SK-N-MC (cell line): ENCODE measurements around the gene CAST.

ENCODE experiments used
- DNase-seq: peaks from one replicate; pipeline ENCODE4 v3.0.0-alpha.2; 2011; ENCODE audit warnings: low read depth, low spot score
- H3K27ac ChIP-seq: fragments of 200-600 bp; sonication (generic); 2 replicates; pipeline ENCODE4 v1.5.1; 2016; ENCODE audit warnings: mixed run types
- H3K36me3 ChIP-seq: fragments of 200-600 bp; sonication (generic); 2 replicates; pipeline ENCODE4 v1.6.1; 2017; ENCODE audit warnings: antibody characterized with exemption, low read length, mixed read lengths; ENCODE audit not compliant: insufficient read depth
- H3K4me3 ChIP-seq: fragments of 200-600 bp; sonication (generic); 2 replicates; pipeline ENCODE4 v1.5.1; 2016
- H3K9ac ChIP-seq: fragments of 200-600 bp; sonication (generic); 2 replicates; pipeline ENCODE4 v1.8.0; 2017; ENCODE audit warnings: mixed run types, mixed read lengths; ENCODE audit not compliant: insufficient read length
- H3K9me3 ChIP-seq: fragments of 200-600 bp; sonication (generic); 2 replicates; pipeline ENCODE4 v1.6.1; 2017; ENCODE audit warnings: low read depth, mild to moderate bottlenecking, antibody characterized with exemption, low read length, moderate library complexity, mixed read lengths
- EZH2 ChIP-seq: fragments of 200-600 bp; sonication (generic); IDR thresholded peaks from one replicate; pipeline ENCODE4 v1.6.1; 2017; ENCODE audit warnings: antibody characterized with exemption
- FOXP2 ChIP-seq: optimal IDR thresholded peaks from 2 replicates; pipeline ENCODE3; 2011; ENCODE audit warnings: mild to moderate bottlenecking, moderate library complexity; ENCODE audit not compliant: insufficient read depth; ENCODE audit errors: extremely low read length, control extremely low read depth
- POLR2AphosphoS5 ChIP-seq: IDR thresholded peaks from 2 replicates; pipeline ENCODE4 v1.6.1; 2012; ENCODE audit warnings: mild to moderate bottlenecking, low read depth, low read length, borderline replicate concordance

Gene CAST

DNA sequence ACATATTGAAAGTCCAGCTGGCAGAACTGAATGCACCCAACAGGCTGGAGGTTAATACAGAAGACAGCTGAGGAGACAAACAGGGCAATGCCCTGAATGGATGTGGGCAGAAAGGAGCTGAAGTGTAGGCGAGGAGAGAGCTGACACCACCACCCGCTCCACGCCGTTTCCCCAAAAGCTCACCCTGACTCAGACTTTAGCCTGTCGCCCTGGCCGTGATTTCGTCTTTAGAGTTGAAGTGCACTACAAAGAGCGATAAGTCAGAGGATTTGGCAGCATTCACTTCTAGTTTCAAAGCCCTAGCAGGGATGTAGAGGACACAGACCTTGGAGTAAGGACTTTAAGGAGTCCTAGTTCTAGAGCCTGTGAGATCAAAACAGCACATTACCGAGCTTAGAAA lies 147.7 kb downstream of the CAST start:
- Histone ChIP-seq H3K27ac (no peak overlapping the region), H3K9me3 (no peaks in the 10 kb centered on the region)
- TF ChIP-seq FOXP2 (no peak), EZH2 (no peak), POLR2AphosphoS5 (no peak)

DNA sequence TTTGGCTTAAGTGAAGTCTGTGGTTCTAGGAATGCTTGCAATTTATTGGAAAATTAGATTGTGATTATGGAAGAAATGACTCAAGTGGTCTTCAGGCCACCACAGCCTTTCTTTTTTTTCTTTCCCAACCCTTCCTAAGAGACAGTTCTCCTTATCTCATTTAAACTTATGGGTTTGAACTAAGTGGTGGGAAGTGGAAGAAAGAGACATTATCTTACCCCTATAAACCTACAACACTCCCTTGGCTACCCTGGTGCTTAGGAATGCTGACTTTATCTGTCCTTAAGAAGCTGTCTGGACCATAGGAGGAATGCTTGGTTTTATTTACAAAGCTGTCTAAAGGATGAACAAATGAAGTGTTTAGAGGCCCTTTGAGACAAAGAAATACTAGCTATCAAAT lies 150.7 kb downstream of the CAST start:
- no peak for DNase-seq
- no peak for TF ChIP-seq POLR2AphosphoS5
- TF ChIP-seq EZH2 = no peak
- TF ChIP-seq FOXP2 = no peak
- Histone ChIP-seq H3K9ac (no peak overlapping the region), H3K36me3 (no peaks in the 10 kb centered on the region), H3K9me3 (no peaks in the 10 kb centered on the region), H3K4me3 (no peak overlapping the region), H3K27ac (no peak overlapping the region)

More for the DNA sequence above, 147.7 kb downstream of the CAST start:
- DNase-seq = no peak
- Histone ChIP-seq H3K36me3 (no peaks in the 10 kb centered on the region), H3K9ac (no peak overlapping the region), H3K4me3 (no peak overlapping the region)

DNA sequence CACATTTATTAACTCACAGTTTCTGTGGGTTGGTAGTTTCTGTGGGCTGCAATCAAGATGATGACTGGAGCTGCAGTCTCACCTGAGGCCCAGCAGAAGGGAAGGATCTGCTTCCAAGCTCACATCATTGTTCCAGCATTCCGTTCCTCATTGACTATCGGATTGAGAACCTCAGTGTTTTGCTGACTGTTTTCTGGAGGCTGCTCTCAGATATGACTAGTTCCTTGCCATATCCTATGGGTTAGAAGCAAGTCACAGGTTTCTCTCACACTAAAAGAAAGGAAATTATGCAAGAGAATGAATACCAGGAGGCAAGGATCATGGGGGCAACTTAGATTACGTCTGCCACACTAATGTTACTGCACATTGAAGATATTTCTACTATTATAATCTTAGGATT lies 151.9 kb downstream of the CAST start:
- Histone ChIP-seq H3K9me3 (no peaks in the 10 kb centered on the region), H3K27ac (no peak overlapping the region), H3K36me3 (no peaks in the 10 kb centered on the region), H3K4me3 (no peak overlapping the region), H3K9ac (no peak overlapping the region)
- DNase-seq = no peak
- TF ChIP-seq POLR2AphosphoS5 = no peak
- TF ChIP-seq FOXP2 = no peak
- no peak for TF ChIP-seq EZH2

DNA sequence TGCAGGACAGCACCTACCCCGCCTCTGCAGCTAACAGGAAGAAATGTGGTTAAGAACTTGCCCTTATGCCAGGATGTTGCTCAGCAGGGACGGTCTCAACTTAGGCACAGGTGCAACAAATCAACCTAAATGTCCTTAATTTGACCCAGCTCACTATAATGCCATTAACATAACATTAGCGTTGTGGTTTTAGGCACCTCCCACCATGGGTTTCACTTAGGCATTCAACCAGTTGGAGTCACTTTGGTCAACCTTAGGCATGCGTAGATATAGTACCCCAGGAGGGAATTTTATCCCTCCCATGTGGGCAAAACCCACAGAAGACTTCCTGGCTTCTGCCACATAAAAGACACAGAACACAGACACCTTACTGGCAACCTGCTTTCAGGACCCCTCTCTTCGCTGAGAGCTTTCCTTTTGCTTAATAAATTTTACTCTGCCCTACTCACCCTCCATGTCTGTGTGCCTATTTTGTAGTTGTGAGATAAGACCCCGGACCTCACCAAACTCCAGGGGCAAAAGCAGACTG lies 154.3 kb downstream of the CAST start:
- no peak for DNase-seq
- no peaks in the 10 kb centered on the region for H3K36me3 ChIP-seq
- no peak overlapping the region for H3K9ac ChIP-seq
- no peak overlapping the region for H3K27ac ChIP-seq
- TF ChIP-seq POLR2AphosphoS5 (no peak), EZH2 (no peak)
- H3K4me3 ChIP-seq = peak overlapping the region; percentile 28; the same call in 1 of the 2 replicates
- H3K9me3 ChIP-seq = no peaks in the 10 kb centered on the region

DNA sequence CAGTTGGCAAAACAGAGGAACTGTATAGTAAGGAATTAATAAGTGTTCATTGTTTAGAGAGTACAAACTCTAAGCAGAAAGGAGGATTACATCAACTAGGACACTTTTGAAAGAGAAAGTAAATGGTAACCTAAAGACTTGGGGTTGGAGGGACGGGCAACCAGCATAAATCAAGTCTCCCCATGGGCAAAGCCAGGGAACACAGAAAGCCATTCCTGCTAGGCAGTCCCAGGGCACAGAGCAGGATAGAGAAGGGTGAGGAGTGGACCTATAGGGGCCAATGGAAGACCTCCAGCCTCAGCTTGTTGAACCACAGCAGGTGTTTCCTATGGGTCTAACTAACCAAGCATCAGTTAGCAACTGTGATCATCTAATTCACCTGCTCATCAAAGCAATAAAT lies 154.8 kb downstream of the CAST start:
- TF ChIP-seq EZH2 (no peak), FOXP2 (no peak), POLR2AphosphoS5 (no peak)
- no peak overlapping the region for H3K9ac ChIP-seq
- no peaks in the 10 kb centered on the region for H3K36me3 ChIP-seq
- no peak overlapping the region for H3K27ac ChIP-seq
- DNase-seq = no peak
- no peaks in the 10 kb centered on the region for H3K9me3 ChIP-seq
- peak overlapping the region; percentile 28; the same call in 1 of the 2 replicates for H3K4me3 ChIP-seq

DNA sequence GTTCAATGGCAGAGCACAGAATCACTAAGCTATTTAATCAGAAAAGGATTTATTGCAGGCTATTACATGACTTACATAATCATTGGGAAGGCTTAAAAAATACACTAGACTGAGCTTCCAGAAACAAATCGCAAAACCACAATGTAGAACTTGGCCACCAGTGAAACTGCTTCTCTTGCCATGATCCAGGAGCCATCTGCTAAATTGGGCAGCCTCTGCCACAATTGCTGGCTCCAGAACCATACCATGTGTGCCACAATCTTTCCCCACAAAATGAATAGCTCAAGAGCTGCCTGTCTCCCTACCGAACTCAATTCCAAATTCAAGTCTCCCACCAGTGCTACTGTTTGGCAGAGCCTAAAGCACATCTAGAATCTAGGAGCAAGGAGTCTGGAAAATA lies 155.3 kb downstream of the CAST start:
- no peak overlapping the region for H3K4me3 ChIP-seq
- no peak overlapping the region for H3K9ac ChIP-seq
- no peak for TF ChIP-seq EZH2
- TF ChIP-seq FOXP2 = no peak
- TF ChIP-seq POLR2AphosphoS5 = no peak
- DNase-seq = no peak
- H3K36me3 ChIP-seq = no peaks in the 10 kb centered on the region
- H3K9me3 ChIP-seq = no peaks in the 10 kb centered on the region
- H3K27ac ChIP-seq = no peak overlapping the region

DNA sequence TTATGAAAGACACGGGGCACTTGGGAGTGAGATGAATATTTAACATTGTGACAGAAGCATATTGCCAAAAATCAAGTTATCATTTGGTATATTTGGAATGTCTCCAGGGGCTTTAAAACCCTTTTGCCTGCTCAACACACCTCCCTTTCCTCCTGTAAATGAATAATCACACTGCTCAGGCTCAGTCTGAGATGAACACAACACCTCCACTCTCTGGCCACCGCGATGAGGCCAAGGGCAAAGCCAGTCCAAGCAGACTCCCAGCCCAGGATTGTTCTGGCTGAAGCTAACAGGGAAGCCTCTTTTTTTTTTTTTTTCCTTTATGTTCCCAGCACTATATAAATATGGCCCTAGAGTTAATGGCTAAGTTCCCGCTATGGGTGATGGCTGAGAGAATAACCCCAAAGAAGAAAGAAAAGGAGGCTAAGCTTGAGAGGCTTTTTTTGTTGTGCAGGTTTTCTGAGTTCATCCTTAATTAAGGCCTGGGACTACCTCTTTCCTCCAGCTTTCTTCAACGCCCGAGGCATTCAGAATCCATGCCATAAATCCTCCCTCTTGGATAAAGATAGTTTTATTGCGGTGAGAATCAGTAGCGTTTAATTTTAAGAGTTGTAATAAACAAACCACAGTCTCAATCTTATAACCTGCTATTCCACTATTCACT lies 156.1 kb downstream of the CAST start:
- Histone ChIP-seq H3K4me3 (no peak overlapping the region), H3K27ac (no peak overlapping the region), H3K9me3 (no peaks in the 10 kb centered on the region), H3K36me3 (no peaks in the 10 kb centered on the region), H3K9ac (no peak overlapping the region)
- TF ChIP-seq FOXP2 = no peak
- no peak; the same call in 1 of the 2 replicates for TF ChIP-seq POLR2AphosphoS5
- no peak for DNase-seq

DNA sequence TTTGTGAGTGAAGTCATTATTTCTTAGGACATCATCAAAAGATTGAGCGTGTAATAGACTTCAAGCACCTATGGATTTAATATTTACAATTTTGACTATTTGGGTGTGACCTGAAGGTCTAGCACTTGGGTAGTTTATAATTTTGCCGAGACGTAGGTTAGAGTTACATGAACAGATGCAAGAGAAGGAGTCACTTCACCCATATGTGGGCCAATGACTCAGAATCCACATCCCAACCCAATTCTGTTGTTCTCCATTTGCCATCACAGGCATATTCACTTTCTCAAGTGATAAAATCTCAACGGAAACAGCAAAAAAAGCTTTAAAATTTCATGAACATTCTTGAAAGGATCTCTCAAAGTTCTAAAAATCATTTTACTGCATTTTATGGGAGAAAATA lies 157.6 kb downstream of the CAST start:
- Histone ChIP-seq H3K9ac (no peak overlapping the region), H3K27ac (no peak overlapping the region), H3K36me3 (no peaks in the 10 kb centered on the region), H3K4me3 (no peak overlapping the region), H3K9me3 (no peaks in the 10 kb centered on the region)
- no peak for TF ChIP-seq EZH2
- TF ChIP-seq POLR2AphosphoS5 = no peak
- no peak for TF ChIP-seq FOXP2
- DNase-seq = no peak
